GM21381 (cell line): ENCODE data around the gene ANXA9.
A peak's percentile ranks its signal among the peaks of the same experiment; 100 is the strongest.

ENCODE experiments used
- ATAC-seq: cut with Tn5 transposase; IDR thresholded peaks from one replicate; pipeline ENCODE4 v1.9.1; 2021; ENCODE audit warnings: mild to moderate bottlenecking, moderate library complexity; ENCODE audit not compliant: unreplicated experiment

Gene ANXA9

DNA sequence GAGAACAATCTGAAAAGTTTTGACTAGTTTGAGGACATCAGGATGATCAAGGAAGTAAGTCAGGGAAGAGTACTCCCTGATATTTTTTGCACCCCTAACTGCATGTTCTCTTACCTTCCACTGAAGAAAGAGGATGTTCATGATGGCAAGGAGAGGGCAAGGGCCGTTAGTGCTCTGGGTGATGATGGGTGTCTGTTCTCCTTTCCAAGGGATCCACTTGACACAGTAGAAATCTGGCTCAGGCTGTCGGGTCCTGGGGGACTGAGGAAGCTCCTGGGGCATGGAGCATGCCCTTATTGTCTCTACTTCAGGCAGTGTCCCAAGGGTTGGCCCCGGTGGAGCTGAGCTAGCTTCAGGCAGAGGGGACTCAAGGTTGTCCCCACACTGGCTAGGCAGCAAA is 20.0 kb downstream of the ANXA9 start:
- no peak for ATAC-seq

- ATAC-seq = no peak
Measured at GRCh38 chr1:151002611-151003010, 20.5 kb downstream of the ANXA9 start.

GRCh38 chr1:151003180-151003579 is 21.1 kb downstream of the ANXA9 start:
- ATAC-seq = no peak

GRCh38 chr1:151005729-151006319 is 23.7 kb downstream of the ANXA9 start:
- no peak for ATAC-seq

DNA sequence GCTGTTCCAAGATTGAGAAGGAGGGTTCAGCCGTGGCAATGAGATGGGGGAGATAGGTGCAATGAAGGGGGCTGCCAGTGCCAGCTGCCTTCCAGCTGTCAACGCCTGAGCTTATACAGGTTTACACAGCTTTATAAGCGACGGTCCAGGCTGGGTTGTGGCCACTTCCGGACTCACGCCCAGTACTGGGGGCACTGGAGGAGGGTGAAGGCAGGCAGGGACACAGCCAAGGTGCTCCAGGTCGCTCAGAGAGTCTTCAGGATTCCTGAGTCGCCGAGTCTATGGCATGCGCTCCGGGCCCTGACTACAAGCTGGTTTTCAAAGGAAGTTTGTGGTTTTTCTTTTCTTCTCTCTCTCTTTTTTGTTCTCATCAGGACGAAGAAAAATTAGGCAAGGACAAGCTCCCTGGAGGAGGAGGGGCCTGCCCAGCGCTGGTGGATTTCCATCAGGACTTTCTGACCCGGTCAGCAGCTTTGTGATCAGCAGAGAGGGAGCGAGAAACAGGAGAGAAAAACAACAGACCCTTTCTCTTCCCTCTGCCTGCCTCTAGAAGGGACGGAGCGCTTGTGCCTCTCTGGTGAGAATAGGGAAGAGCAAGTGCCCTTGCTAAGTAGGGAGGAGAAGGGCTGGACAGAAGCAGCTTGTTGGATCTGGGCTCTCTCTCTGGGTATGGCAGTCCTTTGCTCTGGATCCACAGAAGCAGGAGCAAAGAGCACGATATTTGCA is 24.4 kb downstream of the ANXA9 start, which contains the start of gene MINDY1:
Gene MINDY1 (minus strand): TSS at position 576 of the 726 bp plus-strand sequence. CDS start 4,285 bp downstream, outside the sequence.
- no peak for ATAC-seq

DNA sequence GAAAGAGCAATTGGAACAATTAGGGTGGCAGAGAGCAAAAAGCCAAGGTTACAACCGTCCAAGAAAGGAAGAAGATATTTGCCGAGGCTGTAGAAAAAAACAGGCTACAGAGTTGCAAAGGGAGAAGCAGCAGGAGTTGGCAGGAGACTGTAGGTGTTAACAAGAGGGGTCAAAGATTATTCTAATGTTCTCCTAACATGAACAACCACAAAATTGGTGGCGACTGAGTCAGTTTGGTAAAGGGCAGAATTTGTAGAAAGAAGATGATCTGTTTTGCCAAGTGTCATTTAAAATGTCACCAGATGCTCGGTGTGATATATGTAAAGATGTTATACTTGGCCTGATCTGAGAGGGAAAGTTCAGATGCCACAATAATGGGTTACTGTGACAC is 25.8 kb downstream of the ANXA9 start:
- no peak for ATAC-seq

- peak; percentile 88 for ATAC-seq
Measured at GRCh38 chr1:151008244-151009205, 26.4 kb downstream of the ANXA9 start, which contains the start of gene PRUNE1. TSS of gene PRUNE1 (plus strand) at chr1:151008449. CDS start at chr1:151008633, 184 bp downstream.

- no peak for ATAC-seq
Measured at GRCh38 chr1:151009206-151009587, 27.1 kb downstream of the ANXA9 start.

DNA sequence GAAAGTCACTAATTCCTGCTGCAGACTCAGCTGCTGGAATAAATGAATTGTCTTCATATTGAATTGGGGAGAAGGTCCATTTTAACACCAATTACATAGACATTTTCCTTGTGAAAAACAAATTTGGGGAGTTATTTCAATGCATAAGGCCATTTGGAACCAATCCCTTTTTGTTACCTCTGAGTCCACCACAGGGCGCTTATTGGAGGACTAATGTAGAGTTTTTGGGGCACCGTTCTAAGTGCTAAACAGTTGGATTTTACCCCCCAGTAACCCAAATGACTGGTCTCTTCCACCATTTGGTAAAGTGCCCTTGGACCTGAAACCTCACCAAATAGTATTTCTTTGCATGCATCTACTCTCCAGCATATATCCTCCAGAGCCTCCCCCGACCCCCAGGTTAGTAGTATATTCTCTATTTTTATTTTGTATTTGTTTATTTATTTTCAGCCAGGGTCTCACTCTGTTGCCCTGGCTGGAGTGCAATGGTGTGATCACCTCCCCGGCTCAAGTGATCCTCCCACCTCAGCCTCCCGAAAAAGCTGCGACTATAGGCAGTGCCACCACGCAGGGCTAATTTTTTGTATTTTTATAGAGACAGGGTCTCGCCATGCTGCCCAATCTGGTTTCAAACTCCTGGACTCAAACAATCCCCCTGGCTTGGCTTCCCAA is 27.7 kb downstream of the ANXA9 start:
- no peak for ATAC-seq

DNA sequence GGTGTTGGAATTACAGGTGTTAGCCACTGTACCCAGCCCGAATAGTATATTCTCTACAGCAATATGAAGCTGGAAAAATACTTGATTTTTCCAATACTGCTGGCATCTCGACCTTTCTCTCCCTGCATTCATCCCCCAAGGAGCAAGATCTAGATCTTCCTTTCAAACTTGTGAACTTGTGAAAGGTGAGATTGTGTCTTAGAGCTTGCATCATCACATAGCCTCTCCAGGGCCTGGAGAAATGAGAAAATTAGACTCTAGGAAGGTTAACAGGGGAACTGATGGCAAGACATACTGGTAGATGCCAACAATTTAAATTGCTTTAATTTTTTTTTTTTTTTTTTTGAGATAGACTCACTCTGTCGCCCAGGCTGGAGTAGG is 28.2 kb downstream of the ANXA9 start:
- ATAC-seq = no peak

- no peak for ATAC-seq
Measured at GRCh38 chr1:151011154-151011850, 29.2 kb downstream of the ANXA9 start.

GRCh38 chr1:151012684-151013471 is 30.8 kb downstream of the ANXA9 start:
- ATAC-seq = no peak

- ATAC-seq = no peak
Measured at GRCh38 chr1:151013518-151013917, 31.4 kb downstream of the ANXA9 start.

DNA sequence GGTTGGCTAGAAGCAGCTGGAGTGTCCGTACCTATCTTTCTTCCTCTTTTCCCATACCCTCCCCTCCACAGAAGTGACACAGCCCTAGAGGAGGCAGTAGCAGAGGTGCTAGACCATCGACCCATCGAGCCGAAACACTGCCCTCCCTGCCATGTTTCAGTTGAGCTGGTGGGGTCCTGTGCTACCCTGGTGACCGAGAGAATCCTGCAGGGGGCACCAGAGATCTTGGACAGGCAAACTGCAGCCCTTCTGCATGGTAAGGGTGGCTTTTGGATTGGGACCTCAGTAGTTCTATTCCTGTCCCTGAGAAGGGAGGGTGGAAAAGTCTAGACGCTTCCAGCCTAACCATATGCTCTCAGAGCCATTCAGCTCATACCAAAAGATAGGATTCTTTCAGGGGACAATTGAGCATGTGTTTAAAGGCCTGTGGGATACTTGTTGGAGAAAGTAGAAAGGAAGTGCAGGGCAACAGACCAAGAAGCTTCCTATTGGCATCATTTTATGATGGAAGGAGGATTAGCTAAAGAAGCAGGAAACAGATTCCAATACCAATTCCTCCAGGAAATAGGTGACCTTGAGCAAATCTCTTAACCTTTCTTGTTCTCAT is 42.6 kb downstream of the ANXA9 start:
- no peak for ATAC-seq

DNA sequence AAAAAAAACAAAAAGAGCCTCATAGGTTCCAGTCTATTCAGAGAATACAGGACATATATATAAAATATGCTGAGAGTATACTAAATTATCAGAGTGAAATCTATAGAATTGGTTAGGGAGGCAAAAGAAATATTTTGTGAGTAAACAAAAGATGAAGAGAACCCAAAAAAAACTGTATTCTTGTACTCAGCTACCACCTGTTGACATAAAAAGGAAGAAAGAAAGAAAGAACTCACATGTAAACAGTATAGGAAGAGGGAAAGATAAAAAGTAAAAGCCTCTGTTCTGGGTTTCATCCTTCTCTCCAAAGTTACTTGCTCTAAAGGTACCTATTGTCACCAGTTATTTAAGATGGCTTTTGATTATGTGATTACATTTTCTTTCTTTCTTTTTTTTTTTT is 44.4 kb downstream of the ANXA9 start:
- ATAC-seq = no peak

DNA sequence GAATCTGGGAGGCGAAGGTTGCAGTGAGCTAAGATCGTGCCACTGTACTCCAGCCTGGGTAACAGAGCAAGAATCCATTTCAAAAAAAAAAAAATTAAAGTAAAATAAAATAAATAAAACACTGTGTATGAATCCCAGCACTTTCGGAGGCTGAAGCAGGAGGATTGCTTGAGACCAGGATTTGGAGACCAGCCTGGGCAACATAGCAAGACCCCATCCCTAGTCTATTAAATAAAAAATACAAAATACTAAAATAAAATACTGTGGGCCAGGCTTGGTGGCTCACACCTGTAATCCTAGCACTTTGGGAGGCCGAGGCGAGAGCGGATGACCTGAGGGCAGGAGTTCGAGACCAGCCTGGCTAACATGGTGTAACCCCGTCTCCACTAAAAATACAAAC is 50.1 kb downstream of the ANXA9 start:
- ATAC-seq = no peak

DNA sequence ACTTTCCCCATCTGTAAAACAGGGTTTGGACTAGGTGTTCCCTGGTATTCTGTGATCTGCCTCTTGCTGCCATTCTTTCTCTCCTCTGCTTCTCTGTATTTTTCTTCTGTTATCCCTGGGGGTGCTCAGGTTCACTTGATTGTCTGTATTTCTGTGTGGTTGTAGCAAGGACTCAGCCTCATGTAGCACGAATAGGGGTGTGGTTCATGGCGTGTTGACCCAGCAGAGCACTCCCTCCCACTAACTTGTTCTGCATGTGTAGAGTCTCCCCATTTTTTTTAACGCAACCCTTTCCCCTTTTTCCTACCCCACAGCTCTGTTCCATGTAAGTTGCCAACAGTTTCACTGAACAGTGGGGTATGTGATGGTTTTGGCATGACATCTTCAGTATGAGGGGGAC is 53.1 kb downstream of the ANXA9 start:
- ATAC-seq = no peak

DNA sequence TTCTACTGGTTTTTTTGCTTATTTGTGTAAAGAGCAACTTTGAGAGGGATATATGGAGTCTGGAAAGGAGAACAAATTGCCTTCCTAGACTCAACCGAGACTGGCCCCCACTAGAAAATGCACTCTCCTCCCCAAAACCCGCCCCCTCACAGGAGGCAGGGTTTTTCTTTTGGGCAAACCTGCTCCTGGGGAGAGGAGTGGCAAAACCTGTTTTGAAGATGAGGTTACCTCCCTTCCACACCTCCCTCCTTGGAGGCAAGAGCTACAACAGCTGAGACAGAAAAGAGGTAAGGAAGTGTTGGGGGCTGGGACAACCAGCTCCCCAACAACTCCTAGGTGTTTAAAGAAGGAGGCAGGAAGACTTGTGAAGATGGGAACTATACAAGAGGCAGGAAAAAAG is 54.3 kb downstream of the ANXA9 start, which contains the start of gene BNIPL:
Gene BNIPL (plus strand): TSS at position 231 of the 400 bp plus-strand sequence. CDS start 140 bp downstream, at position 371.
- no peak for ATAC-seq

- no peak for ATAC-seq
Measured at GRCh38 chr1:151037032-151037431, 54.9 kb downstream of the ANXA9 start.
